NB4 (cell line): ENCODE data around the gene NFYB.

Source experiments
- DNase-seq: peaks from one replicate; pipeline ENCODE4 v3.0.0; 2010; ENCODE audit warnings: low read depth
- H3K4me3 ChIP-seq: one replicate; pipeline ENCODE4 v1.5.1; 2011; ENCODE audit warnings: mild to moderate bottlenecking, low read depth, low read length, moderate library complexity
- CTCF ChIP-seq: IDR thresholded peaks from one replicate; pipeline ENCODE4 v1.5.1; 2012; ENCODE audit warnings: low read depth, low read length
- MAX ChIP-seq: IDR thresholded peaks from 2 replicates; pipeline ENCODE4 v1.6.1; 2011; ENCODE audit warnings: low read depth, low read length
- MYC ChIP-seq: IDR thresholded peaks from 2 replicates; pipeline ENCODE4 v1.6.1; 2011; ENCODE audit warnings: low read depth, low read length
- POLR2A ChIP-seq: IDR thresholded peaks from 2 replicates; pipeline ENCODE4 v1.6.1; 2011; ENCODE audit warnings: mild to moderate bottlenecking; ENCODE audit not compliant: insufficient read length; ENCODE audit errors: extremely low read depth

NFYB gene

GRCh38 chr12:104172570-104172947 lies 34.5 kb upstream of the NFYB start:
- DNase-seq: no peak
- TF ChIP-seq CTCF (no peak), POLR2A (no peak), MYC (no peak), MAX (no peak)
- no peak overlapping the region for H3K4me3 ChIP-seq

- no peak for TF ChIP-seq MYC
- no peak for TF ChIP-seq CTCF
- TF ChIP-seq MAX: no peak
- TF ChIP-seq POLR2A: no peak
- no peak for DNase-seq
- no peak overlapping the region for H3K4me3 ChIP-seq
Measured at GRCh38 chr12:104171785-104172569, 34.0 kb upstream of the NFYB start.

GRCh38 chr12:104168596-104168995 lies 30.6 kb upstream of the NFYB start:
- no peak for DNase-seq
- no peak for TF ChIP-seq MYC
- no peak for TF ChIP-seq MAX
- TF ChIP-seq POLR2A: no peak
- no peak for TF ChIP-seq CTCF
- H3K4me3 ChIP-seq: no peak overlapping the region

- TF ChIP-seq POLR2A (no peak), MAX (no peak), CTCF (no peak), MYC (no peak)
- no peak overlapping the region for H3K4me3 ChIP-seq
- DNase-seq: no peak
Measured at GRCh38 chr12:104167519-104168458, 29.8 kb upstream of the NFYB start.

GRCh38 chr12:104166465-104166864 lies 28.5 kb upstream of the NFYB start:
- no peak overlapping the region for H3K4me3 ChIP-seq
- no peak for TF ChIP-seq CTCF
- TF ChIP-seq MAX: no peak
- no peak for TF ChIP-seq POLR2A
- no peak for TF ChIP-seq MYC
- DNase-seq: no peak
